ENCODE results near the gene HOXD9. TPM values are rescaled to one million over a fixed set of nuclear protein-coding genes. Genes with fewer than 3 reads are reported as not detected.

The HOXD9 gene
- total and polyA plus RNA-seq, 8 donors: 0.18 to 0.76 (median 0.49) TPM; not detected in 4

GRCh38 chr2:176084611-176085119 is 37.9 kb upstream of the HOXD9 start:
- Histone ChIP-seq H3K36me3 (no peaks in the 10 kb centered on the region), H3K27ac (no peak overlapping the region), H3K27me3 (peaks cover 66 to 100% (median 99%) of the 10 kb centered on the region in 3 donors), H3K4me3 (no peak overlapping the region), H3K4me1 (peaks cover 9 to 72% (median 46%) of the 10 kb centered on the region in 4 donors), H3K9me3 (peaks cover 9 to 49% (median 30%) of the 10 kb centered on the region in 4 donors)
- intact Hi-C loops (cut with DNase I; ENCODE audit: low total_unique reads): no loop called here
- DNase-seq: no peak
- TF ChIP-seq POLR2A (IDR thresholded peaks at IDR 0.05) (no peak), CTCF (IDR thresholded peaks at IDR 0.05) (no peak), EP300 (IDR thresholded peaks at IDR 0.05) (no peak), POLR2AphosphoS5 (IDR thresholded peaks at IDR 0.05) (no peak)
- WGBS, 5 donors: 4 to 9% (median 6%) methylated on average over 26 of the region's 26 CpGs

GRCh38 chr2:176085120-176085788 is 37.3 kb upstream of the HOXD9 start:
- peaks cover 9 to 49% (median 30%) of the 10 kb centered on the region in 4 donors for H3K9me3 ChIP-seq
- H3K36me3 ChIP-seq: no peaks in the 10 kb centered on the region
- H3K27ac ChIP-seq: no peak overlapping the region
- peaks cover 64 to 100% (median 100%) of the 10 kb centered on the region in 3 donors for H3K27me3 ChIP-seq
- WGBS, 5 donors: 6 to 11% (median 9%) methylated on average over 27 to 40 of the region's 40 CpGs
- no peak for TF ChIP-seq POLR2AphosphoS5 (IDR thresholded peaks at IDR 0.05)
- no peak for TF ChIP-seq EP300 (IDR thresholded peaks at IDR 0.05)
- TF ChIP-seq POLR2A (IDR thresholded peaks at IDR 0.05): no peak
- TF ChIP-seq CTCF (IDR thresholded peaks at IDR 0.05): no peak
- DNase-seq: peak in 1 of 2 donors; percentile 17
- no peak overlapping the region for H3K4me3 ChIP-seq
- intact Hi-C loops (cut with DNase I; ENCODE audit: low total_unique reads): no loop called here
- H3K4me1 ChIP-seq: peaks cover 9 to 67% (median 41%) of the 10 kb centered on the region in 4 donors

- TF ChIP-seq POLR2AphosphoS5 (IDR thresholded peaks at IDR 0.05): no peak
- TF ChIP-seq CTCF (IDR thresholded peaks at IDR 0.05): peak in 1 of 7 experiments; percentile 22
- Histone ChIP-seq H3K9me3 (peaks cover 9 to 41% (median 23%) of the 10 kb centered on the region in 4 donors), H3K4me3 (peak overlapping the region in 1 of 4 donors; percentile 22), H3K27me3 (peaks cover 58 to 100% (median 100%) of the 10 kb centered on the region in 3 donors), H3K36me3 (no peaks in the 10 kb centered on the region), H3K27ac (no peak overlapping the region), H3K4me1 (peaks cover 9 to 58% (median 36%) of the 10 kb centered on the region in 4 donors)
- intact Hi-C loops (cut with DNase I; ENCODE audit: low total_unique reads): no loop called here
- WGBS, 5 donors: 3 to 5% (median 5%) methylated on average over 20 to 46 of the region's 46 CpGs
- DNase-seq: peak; percentile 32 to 75
Observed at GRCh38 chr2:176085861-176086771, 36.4 kb upstream of the HOXD9 start.

Data from stomach (tissue), 9 donors.